GM15510 (cell line): ENCODE measurements around the gene DUSP15.

ENCODE experiments used
- POLR2A ChIP-seq: IDR thresholded peaks from 3 replicates; pipeline ENCODE4 v1.6.1; 2011; ENCODE audit warnings: borderline replicate concordance; ENCODE audit not compliant: insufficient read length; ENCODE audit errors: extremely low read depth

DUSP15 gene

GRCh38 chr20:31815408-31816188 lies 54.7 kb downstream of the DUSP15 start:
- TF ChIP-seq POLR2A: no peak

DNA sequence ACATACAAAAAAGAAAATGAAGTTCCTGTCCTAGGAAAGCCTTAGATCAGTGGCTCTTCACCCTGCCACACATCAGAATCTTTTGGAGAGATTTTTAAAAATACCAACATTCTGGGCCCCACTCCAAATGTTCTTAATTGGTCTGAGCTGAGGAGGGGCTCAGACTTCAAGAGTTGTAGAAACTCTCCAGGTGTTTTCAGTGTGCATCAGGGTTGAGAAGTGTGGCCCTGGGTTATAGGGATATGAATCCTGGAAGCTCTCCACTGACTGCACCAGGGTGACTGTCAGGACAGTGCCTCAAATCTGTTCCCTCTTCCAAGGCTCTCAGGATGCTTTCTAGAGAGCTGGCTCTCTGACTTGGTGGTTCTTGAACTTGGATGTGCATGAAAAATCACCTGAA lies 56.7 kb downstream of the DUSP15 start:
- no peak for TF ChIP-seq POLR2A

- TF ChIP-seq POLR2A: no peak
Measured at GRCh38 chr20:31811796-31812728, 58.3 kb downstream of the DUSP15 start.

GRCh38 chr20:31811198-31811597 lies 59.1 kb downstream of the DUSP15 start:
- no peak for TF ChIP-seq POLR2A
